Natural killer cell (primary cell): ENCODE measurements around the gene ARAP1. TPM values are rescaled to one million over a fixed set of nuclear protein-coding genes. Genes with fewer than 3 reads are reported as not detected.
A peak's percentile ranks its signal among the peaks of the same experiment; 100 is the strongest.

Experiments
- ATAC-seq, 3 donors: fragments of 150-1000 bp in 2 of 3; fragments of 200-7000 bp in 1 of 3; cut with Tn5 transposase; 1 replicate in 1 of 3; 2 replicates in 2 of 3; pipeline ENCODE4 v1.10.0; 2021; ENCODE audit warnings: mild to moderate bottlenecking in 2 of 3, moderate library complexity in 2 of 3
- DNase-seq, 2 donors: peaks; one replicate each; pipeline versions ENCODE4 v3.0.0 to v3.0.0-alpha.2; 2013 to 2021; ENCODE audit warnings: mixed read lengths in 1 of 2
- H3K27ac ChIP-seq: one replicate; pipeline ENCODE4 v1.5.1; 2013; ENCODE audit warnings: mild to moderate bottlenecking, low read length
- H3K27me3 ChIP-seq: one replicate; pipeline ENCODE4 v1.6.1; 2013; ENCODE audit warnings: low read length; ENCODE audit not compliant: control insufficient read depth, insufficient read depth
- H3K36me3 ChIP-seq: one replicate; pipeline ENCODE4 v1.6.1; 2013; ENCODE audit warnings: low read length; ENCODE audit not compliant: control insufficient read depth, insufficient read depth
- H3K4me1 ChIP-seq: one replicate; pipeline ENCODE4 v1.6.1; 2013; ENCODE audit warnings: low read length; ENCODE audit not compliant: control insufficient read depth, insufficient read depth
- H3K4me3 ChIP-seq: one replicate; pipeline ENCODE4 v1.5.1; 2013; ENCODE audit warnings: low read length
- H3K9me3 ChIP-seq: one replicate; pipeline ENCODE4 v1.6.1; 2013; ENCODE audit warnings: low read length; ENCODE audit not compliant: control insufficient read depth, insufficient read depth
- H3K27ac Mint-ChIP-seq, 2 donors: one replicate each; pipeline ENCODE4 v1.8.0; 2022; ENCODE audit warnings: mild to moderate bottlenecking in 2 of 2, mixed read lengths in 2 of 2, moderate library complexity in 1 of 2
- H3K27me3 Mint-ChIP-seq, 2 donors: one replicate each; pipeline ENCODE4 v1.8.0; 2022; ENCODE audit warnings: low read depth in 2 of 2, mixed read lengths in 2 of 2
- H3K36me3 Mint-ChIP-seq: one replicate; pipeline ENCODE4 v1.8.0; 2022; ENCODE audit warnings: mixed read lengths
- H3K4me1 Mint-ChIP-seq, 2 donors: one replicate each; pipeline ENCODE4 v1.8.0; 2022; ENCODE audit warnings: mixed read lengths in 2 of 2
- H3K4me3 Mint-ChIP-seq: one replicate; pipeline ENCODE4 v1.8.0; 2022; ENCODE audit warnings: mild to moderate bottlenecking, moderate library complexity, mixed read lengths
- H3K9me3 Mint-ChIP-seq, 2 donors: one replicate each; pipeline ENCODE4 v1.8.0; 2022; ENCODE audit warnings: mixed read lengths in 2 of 2
- WGBS: methylation state at CpG from one replicate; pipeline ENCODE4 v1.1.7; 2013; ENCODE audit warnings: missing lambda C conversion rate; ENCODE audit not compliant: insufficient coverage; 5-methylcytosine and 5-hydroxymethylcytosine counted together
- intact Hi-C: fragments of 100-400 bp; cut with micrococcal nuclease; formaldehyde crosslinking; loops from one replicate; pipeline ENCODE4 v1.14.2; 2022
- total RNA-seq, 4 donors: library from RNA; stranded (reverse); fragments of 120-200 nt in 1 of 4; gene quantifications; one replicate each; pipeline versions ENCODE4 v1.2.3 to v1.2.4, GENCODE V29; 2013 to 2022
- TF ChIP-seq, protein P1 (sequence below): fragments of 200-600 bp; IDR thresholded peaks from one replicate; pipeline ENCODE4 v1.8.0; 2022; ENCODE audit warnings: antibody characterized with exemption

ARAP1 gene
- total RNA-seq, 3 donors from 2014 or later (not counting 1 experiment from before 2014, with no cell fraction given) = 293 to 327 (median 296) TPM

DNA sequence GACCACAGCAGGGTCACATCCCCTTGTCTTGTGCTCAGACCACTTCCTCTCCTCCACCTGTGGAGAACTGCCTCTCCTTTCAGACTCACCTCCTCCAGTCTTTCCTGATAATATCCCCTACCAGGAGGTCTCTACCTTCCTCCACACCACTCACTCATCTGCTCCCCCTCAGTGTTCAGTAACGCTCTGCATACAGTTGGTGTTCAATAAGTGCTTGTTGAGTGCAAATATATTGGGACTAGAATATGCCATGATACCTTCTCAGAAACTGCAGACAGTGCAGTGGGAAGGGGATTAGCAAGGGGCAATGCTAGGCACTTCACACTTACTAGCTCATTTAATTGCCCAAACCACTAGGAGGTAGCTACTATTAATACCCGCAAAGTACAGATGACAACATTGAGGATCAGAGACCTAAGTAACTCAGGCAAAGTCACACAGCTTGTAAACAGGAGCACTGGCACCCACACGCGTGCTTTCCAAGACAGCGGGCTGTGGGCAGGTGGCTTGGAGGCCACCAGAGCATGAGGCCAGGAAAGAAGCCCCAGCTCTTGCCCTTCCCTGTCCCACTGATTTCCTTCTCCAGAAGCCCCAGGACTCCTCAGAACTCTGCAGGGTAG, 69.9 kb downstream of the ARAP1 start:
- H3K36me3 Mint-ChIP-seq = no peaks in the 10 kb centered on the region
- WGBS = 62% methylated on average over 4 of the region's 5 CpGs
- TF ChIP-seq, protein P1, sequence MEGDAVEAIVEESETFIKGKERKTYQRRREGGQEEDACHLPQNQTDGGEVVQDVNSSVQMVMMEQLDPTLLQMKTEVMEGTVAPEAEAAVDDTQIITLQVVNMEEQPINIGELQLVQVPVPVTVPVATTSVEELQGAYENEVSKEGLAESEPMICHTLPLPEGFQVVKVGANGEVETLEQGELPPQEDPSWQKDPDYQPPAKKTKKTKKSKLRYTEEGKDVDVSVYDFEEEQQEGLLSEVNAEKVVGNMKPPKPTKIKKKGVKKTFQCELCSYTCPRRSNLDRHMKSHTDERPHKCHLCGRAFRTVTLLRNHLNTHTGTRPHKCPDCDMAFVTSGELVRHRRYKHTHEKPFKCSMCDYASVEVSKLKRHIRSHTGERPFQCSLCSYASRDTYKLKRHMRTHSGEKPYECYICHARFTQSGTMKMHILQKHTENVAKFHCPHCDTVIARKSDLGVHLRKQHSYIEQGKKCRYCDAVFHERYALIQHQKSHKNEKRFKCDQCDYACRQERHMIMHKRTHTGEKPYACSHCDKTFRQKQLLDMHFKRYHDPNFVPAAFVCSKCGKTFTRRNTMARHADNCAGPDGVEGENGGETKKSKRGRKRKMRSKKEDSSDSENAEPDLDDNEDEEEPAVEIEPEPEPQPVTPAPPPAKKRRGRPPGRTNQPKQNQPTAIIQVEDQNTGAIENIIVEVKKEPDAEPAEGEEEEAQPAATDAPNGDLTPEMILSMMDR = no peak
- intact Hi-C loops = loop anchor here (2.0 to 5.0 kb wide), 2 partner anchors 98 to 495 kb away; no protein-coding TSS in a partner anchor
- DNase-seq = no peak
- H3K9me3 Mint-ChIP-seq = no peaks in the 10 kb centered on the region
- Histone ChIP-seq H3K4me3 (no peak overlapping the region), H3K27ac (no peak overlapping the region), H3K9me3 (no peaks in the 10 kb centered on the region), H3K36me3 (peaks cover 28% of the 10 kb centered on the region), H3K4me1 (peaks cover 5% of the 10 kb centered on the region), H3K27me3 (no peaks in the 10 kb centered on the region)
- peak overlapping the region; percentile 69 to 78 for H3K27ac Mint-ChIP-seq
- H3K4me3 Mint-ChIP-seq = no peak overlapping the region
- no peak for ATAC-seq
- no peaks in the 10 kb centered on the region for H3K27me3 Mint-ChIP-seq
- peaks cover 24 to 46% of the 10 kb centered on the region in 2 donors for H3K4me1 Mint-ChIP-seq

DNA sequence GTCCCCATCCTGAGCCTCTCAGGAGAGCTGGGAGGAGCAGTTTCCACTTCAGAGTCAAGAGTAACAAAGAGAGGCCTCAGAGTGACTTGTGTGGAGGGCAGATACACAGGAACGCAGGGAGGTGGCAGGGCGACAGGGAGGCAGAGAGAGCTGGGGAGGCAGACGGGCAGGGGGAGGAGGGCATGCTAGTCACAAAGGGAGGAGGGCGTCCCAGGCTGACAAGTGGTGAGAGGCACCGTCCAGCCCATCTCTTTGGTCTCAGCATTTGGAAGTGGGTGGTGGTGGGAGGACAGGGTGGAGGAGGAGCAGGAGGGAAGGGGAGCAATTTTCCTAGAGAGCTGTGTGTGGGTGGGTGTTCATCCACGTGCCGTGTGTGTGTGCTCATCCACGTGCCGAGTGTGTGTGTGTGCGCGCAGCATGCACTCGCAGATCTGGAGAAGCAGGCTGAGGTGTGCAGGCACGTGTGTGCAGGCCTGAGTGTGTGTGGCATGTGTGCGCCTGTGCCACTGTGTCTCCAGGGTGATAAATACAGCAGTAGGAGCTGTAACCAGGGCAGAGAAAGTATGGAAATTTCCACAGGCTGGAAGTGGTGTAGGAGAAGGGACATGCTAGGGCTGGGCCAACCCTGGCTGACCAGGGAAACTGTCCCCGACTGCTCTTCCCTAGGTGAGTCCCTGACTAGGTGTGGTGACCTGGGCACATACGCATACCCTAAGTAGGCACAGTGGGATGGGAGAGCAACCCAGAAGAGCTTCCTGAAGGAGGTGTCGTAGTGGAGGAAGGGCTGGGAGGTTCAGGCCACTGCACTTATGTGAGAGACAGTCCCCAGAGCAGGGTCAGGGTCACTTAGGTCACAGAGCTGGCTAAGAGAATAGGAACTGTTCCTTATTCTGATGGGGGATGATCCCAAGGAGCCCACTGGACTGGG, 70.7 kb downstream of the ARAP1 start:
- peaks cover 16 to 47% of the 10 kb centered on the region in 2 donors for H3K4me1 Mint-ChIP-seq
- intact Hi-C loops = loop anchor here (2.0 to 5.0 kb wide), 2 partner anchors 97 to 496 kb away; no protein-coding TSS in a partner anchor
- no peak overlapping the region for H3K4me3 Mint-ChIP-seq
- Histone ChIP-seq H3K36me3 (peaks cover 22% of the 10 kb centered on the region), H3K4me3 (no peak overlapping the region), H3K27me3 (no peaks in the 10 kb centered on the region), H3K27ac (no peak overlapping the region), H3K9me3 (no peaks in the 10 kb centered on the region), H3K4me1 (peaks cover 13% of the 10 kb centered on the region)
- DNase-seq (no peak), ATAC-seq (no peak)
- no peaks in the 10 kb centered on the region for H3K9me3 Mint-ChIP-seq
- 65% methylated on average over 17 of the region's 17 CpGs for WGBS
- H3K27me3 Mint-ChIP-seq = no peaks in the 10 kb centered on the region
- H3K27ac Mint-ChIP-seq = peak overlapping the region; percentile 69 to 78
- no peaks in the 10 kb centered on the region for H3K36me3 Mint-ChIP-seq
- TF ChIP-seq, protein P1 = no peak

DNA sequence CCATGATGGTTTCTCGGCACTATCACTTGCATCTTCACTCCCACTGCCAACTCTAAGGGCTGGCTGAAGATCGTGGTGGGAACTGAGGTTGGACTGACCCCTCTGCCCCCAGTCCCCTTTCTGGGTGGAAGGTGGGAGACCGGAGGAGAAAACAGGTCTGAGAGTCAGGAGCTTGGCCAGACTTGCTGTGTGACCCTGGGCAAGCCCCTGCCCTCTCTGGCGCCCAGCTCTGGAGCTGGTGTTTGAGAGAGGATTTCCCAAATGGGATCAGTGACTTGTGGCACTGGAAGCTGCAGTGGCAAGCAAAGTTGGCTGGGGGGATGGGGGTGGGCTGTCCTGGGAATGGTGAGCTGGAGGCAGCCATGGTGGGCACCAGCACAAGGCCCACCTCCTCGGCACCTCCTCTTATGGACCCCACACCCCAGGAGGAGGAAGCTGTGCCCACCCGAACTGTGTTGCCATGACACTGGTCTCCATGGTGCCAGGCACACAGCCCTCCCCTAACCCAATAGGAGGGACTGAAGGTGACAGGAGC, 71.5 kb downstream of the ARAP1 start:
- DNase-seq = no peak
- H3K4me1 Mint-ChIP-seq = peaks cover 13 to 42% of the 10 kb centered on the region in 2 donors
- no peak for ATAC-seq
- no peaks in the 10 kb centered on the region for H3K9me3 Mint-ChIP-seq
- Histone ChIP-seq H3K9me3 (no peaks in the 10 kb centered on the region), H3K36me3 (peaks cover 17% of the 10 kb centered on the region), H3K27me3 (peaks cover 3% of the 10 kb centered on the region), H3K27ac (no peak overlapping the region), H3K4me1 (peaks cover 17% of the 10 kb centered on the region), H3K4me3 (no peak overlapping the region)
- H3K4me3 Mint-ChIP-seq = no peak overlapping the region
- peaks cover 0 to 5% of the 10 kb centered on the region in 2 donors for H3K27me3 Mint-ChIP-seq
- 60% methylated on average over 4 of the region's 6 CpGs for WGBS
- intact Hi-C loops = loop anchor here (5.0 kb wide), 1 partner anchor 497 kb away; no protein-coding TSS in a partner anchor
- H3K27ac Mint-ChIP-seq = peak overlapping the region; percentile 69 to 78
- TF ChIP-seq, protein P1 = no peak
- H3K36me3 Mint-ChIP-seq = no peaks in the 10 kb centered on the region
